ENCODE results near the gene RNF11. TPM values are rescaled to one million over a fixed set of nuclear protein-coding genes. Genes with fewer than 3 reads are reported as not detected.

RNF11 gene
- total RNA-seq (10 to 100 TPM; 23.3 to 64.0 (median 42.9) TPM), polyA plus RNA-seq (10 to 100 TPM; 22.8 to 34.2 TPM), total RNA-seq (66.6 reads per million, percentile 77 among the genes with 10 or more reads in this experiment)

DNA sequence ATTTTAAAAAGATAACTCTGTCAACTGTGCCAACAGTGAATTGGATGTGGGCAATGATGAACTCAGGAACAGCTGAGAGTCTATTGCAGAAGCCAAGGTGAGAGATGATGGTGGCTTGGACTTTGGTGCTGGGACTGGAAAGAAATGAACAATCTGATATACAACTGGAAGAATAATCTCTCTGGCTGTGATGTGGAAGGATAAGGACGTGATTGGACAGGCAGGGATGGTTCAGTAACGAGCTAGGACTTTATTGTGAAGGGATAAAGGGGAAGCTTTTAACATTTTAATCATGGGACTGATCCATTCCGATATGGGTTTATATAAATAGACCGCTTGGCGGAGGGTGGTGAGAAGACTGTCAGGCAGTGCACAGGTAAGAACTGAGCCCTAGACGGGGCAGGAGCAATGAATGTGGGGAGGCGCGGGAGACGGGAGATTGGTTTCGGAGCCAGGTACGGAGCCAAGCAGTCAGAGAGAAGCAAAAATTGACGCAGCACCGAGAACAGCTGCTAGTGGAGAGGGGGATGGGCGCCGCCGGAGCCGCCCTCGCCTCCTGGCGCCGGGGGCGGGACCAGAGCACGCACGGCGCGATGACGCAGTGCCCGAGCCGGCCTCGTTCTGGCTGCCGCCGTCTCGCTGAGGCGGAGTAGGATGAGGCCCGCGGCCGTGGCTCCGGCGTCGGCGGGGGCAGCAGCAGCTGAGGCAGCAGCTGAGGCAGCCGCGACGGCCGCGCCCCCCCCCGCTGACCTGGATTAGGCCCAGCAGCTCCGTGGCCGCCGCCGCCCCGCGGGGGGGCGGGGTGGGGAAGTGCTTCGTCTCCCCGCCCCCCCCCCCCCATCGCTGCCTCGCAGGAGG is at the start of gene RNF11:
RNF11 (plus strand) TSS at position 601 of the 858 bp plus-strand sequence. CDS start 484 bp downstream, outside the sequence.
- ChIA-PET POLR2A (interaction anchor here (0.8 to 1.6 kb wide), 13 partner anchors 9 to 381 kb away, joined by 3 to 8 read pairs (median 4); partner anchors contain the start of gene EPS15), CTCF (interaction anchor here (0.8 to 2.4 kb wide), 4 partner anchors 10 to 47 kb away, joined by 3 to 11 read pairs (median 3); no protein-coding TSS in a partner anchor)
- peak within 1 kb of the TSS; percentile 68 for H3K4me3 ChIP-seq (ENCODE audit: low read length)
- Mint-ChIP-seq H3K27me3 (peaks cover 0 to 4% (median 0%) of the 10 kb centered on the region in 5 donors), H3K27ac (peak within 1 kb of the TSS; percentile 91 to 100 (median 96)), H3K4me1 (peaks cover 15 to 36% (median 30%) of the 10 kb centered on the region in 7 donors), H3K36me3 (peaks cover 0 to 4% (median 0%) of the 10 kb centered on the region in 5 donors), H3K4me3 (peak within 1 kb of the TSS in 9 of 10 donors; percentile 90 to 99 (median 94)), H3K9me3 (peaks cover 0 to 3% (median 0%) of the 10 kb centered on the region in 11 donors)
- intact Hi-C loops (cut with micrococcal nuclease), result loop anchor here (1.0 to 5.0 kb wide), 18 partner anchors 36 to 1317 kb away; partner anchors contain the start of genes EPS15 (in 2 of the 2), FAF1 (in 2 of the 2), NRDC (in 2 of the 2) and OSBPL9 (in 2 of the 2)
- H3K27me3 ChIP-seq (ENCODE audit: control insufficient read depth in 2 of 2, insufficient read depth in 2 of 2, low read length in 2 of 2), result no peaks in the 10 kb centered on the region
- peaks cover 0 to 6% (median 0%) of the 10 kb centered on the region in 3 experiments for H3K36me3 ChIP-seq (ENCODE audit: control insufficient read depth in 2 of 3, insufficient read depth in 3 of 3, low read length in 3 of 3)
- H3K27ac ChIP-seq (ENCODE audit: low read depth, low read length), result peak within 1 kb of the TSS; percentile 90
- H3K4me1 ChIP-seq (ENCODE audit: control insufficient read depth in 2 of 2, insufficient read depth in 2 of 2, low read length in 2 of 2), result peaks cover 18 to 34% of the 10 kb centered on the region in 2 donors
- ATAC-seq (peak; percentile 98), DNase-seq (peak; percentile 89 to 97 (median 93))
- H3K9me3 ChIP-seq (ENCODE audit: control insufficient read depth in 2 of 3, low read length in 3 of 3), result no peaks in the 10 kb centered on the region

DNA sequence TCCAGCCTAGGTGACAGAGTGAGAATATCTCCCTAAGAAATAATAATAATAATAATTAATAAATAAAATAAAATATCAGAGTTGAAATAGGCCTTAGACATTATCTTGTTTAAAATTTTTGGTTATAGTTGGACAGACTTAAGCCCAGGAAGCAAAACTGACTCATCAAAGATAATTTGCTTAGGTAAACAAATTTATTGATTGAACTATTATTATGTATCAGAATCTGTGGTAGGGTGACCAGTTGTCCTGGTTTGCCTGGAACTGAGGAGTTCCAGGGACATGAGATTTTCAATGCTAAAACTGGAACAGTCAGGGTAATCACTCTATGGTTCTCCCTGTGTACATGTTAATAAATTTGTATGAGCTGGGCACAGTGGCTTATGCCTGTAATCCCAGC is 47.8 kb upstream of the RNF11 start:
- Histone ChIP-seq H3K9me3 (ENCODE audit: control insufficient read depth in 2 of 3, low read length in 3 of 3) (no peaks in the 10 kb centered on the region), H3K27ac (ENCODE audit: low read depth, low read length) (no peak overlapping the region), H3K4me1 (ENCODE audit: control insufficient read depth in 2 of 2, insufficient read depth in 2 of 2, low read length in 2 of 2) (no peaks in the 10 kb centered on the region), H3K27me3 (ENCODE audit: control insufficient read depth in 2 of 2, insufficient read depth in 2 of 2, low read length in 2 of 2) (no peaks in the 10 kb centered on the region), H3K36me3 (ENCODE audit: control insufficient read depth in 2 of 3, insufficient read depth in 3 of 3, low read length in 3 of 3) (no peaks in the 10 kb centered on the region), H3K4me3 (ENCODE audit: low read length) (no peak overlapping the region)
- intact Hi-C loops (cut with micrococcal nuclease), result loop anchor here (2.0 to 5.0 kb wide), 4 partner anchors 49 to 819 kb away; partner anchors contain the start of gene RNF11 (in 1 of the 2)
- no peak for ATAC-seq
- Mint-ChIP-seq H3K27me3 (peaks cover 0 to 11% (median 0%) of the 10 kb centered on the region in 5 donors), H3K36me3 (no peaks in the 10 kb centered on the region), H3K4me1 (no peaks in the 10 kb centered on the region), H3K4me3 (no peak overlapping the region), H3K27ac (no peak overlapping the region), H3K9me3 (no peaks in the 10 kb centered on the region)
- no peak for DNase-seq
- ChIA-PET CTCF (interaction anchor here (0.6 to 6.5 kb wide), 8 partner anchors 10 to 413 kb away, joined by 3 to 86 read pairs (median 5); partner anchors contain the start of gene FAF1), POLR2A (interaction anchor here (0.5 to 1.6 kb wide), 2 partner anchors 259 to 505 kb away, joined by 3 to 4 read pairs; no protein-coding TSS in a partner anchor)

- Mint-ChIP-seq H3K27ac (no peak overlapping the region), H3K36me3 (no peaks in the 10 kb centered on the region), H3K4me1 (no peaks in the 10 kb centered on the region), H3K9me3 (no peaks in the 10 kb centered on the region), H3K4me3 (no peak overlapping the region), H3K27me3 (peaks cover 0 to 11% (median 0%) of the 10 kb centered on the region in 5 donors)
- H3K9me3 ChIP-seq (ENCODE audit: control insufficient read depth in 2 of 3, low read length in 3 of 3), result no peaks in the 10 kb centered on the region
- no peak overlapping the region for H3K27ac ChIP-seq (ENCODE audit: low read depth, low read length)
- ATAC-seq, result peak; percentile 72
- CTCF ChIA-PET, result interaction anchor here (0.7 to 6.5 kb wide), 18 partner anchors 9 to 444 kb away, joined by 3 to 86 read pairs (median 4); no protein-coding TSS in a partner anchor
- intact Hi-C loops (cut with micrococcal nuclease), result loop anchor here (1.0 to 5.0 kb wide), 8 partner anchors 47 to 821 kb away; partner anchors contain the start of gene RNF11 (in 1 of the 2)
- POLR2A ChIA-PET, result interaction anchor here (1.6 to 1.7 kb wide), 2 partner anchors 46 to 260 kb away, joined by 4 read pairs; no protein-coding TSS in a partner anchor
- no peak overlapping the region for H3K4me3 ChIP-seq (ENCODE audit: low read length)
- no peaks in the 10 kb centered on the region for H3K4me1 ChIP-seq (ENCODE audit: control insufficient read depth in 2 of 2, insufficient read depth in 2 of 2, low read length in 2 of 2)
- peak in 7 of 9 donors; percentile 15 to 61 (median 50) for DNase-seq
- no peaks in the 10 kb centered on the region for H3K36me3 ChIP-seq (ENCODE audit: control insufficient read depth in 2 of 3, insufficient read depth in 3 of 3, low read length in 3 of 3)
- H3K27me3 ChIP-seq (ENCODE audit: control insufficient read depth in 2 of 2, insufficient read depth in 2 of 2, low read length in 2 of 2), result no peaks in the 10 kb centered on the region
Measured at GRCh38 chr1:51189421-51190073, 46.5 kb upstream of the RNF11 start.

DNA sequence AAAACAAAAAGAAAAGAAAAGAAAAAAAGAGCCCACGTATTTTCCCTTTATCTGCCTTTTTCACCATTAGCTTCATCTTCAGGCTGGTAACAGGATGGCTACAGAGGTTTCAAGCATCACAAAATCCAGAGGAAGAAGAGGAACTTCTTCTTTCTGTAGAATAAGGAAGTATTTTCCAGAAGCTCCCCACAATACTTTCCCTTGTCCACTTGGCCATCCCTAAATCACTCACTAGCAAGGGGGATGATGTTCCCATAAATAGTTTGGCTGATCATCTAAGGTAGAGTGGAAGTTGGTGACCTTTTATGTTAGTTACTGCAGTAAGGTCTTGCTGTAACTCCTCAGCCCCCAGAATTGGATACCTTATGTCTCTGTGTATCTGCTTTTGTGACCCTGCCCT is 45.1 kb upstream of the RNF11 start:
- no peak for DNase-seq
- H3K27ac ChIP-seq (ENCODE audit: low read depth, low read length), result no peak overlapping the region
- intact Hi-C loops (cut with micrococcal nuclease), result no loop called here
- no peak for ATAC-seq
- H3K4me1 ChIP-seq (ENCODE audit: control insufficient read depth in 2 of 2, insufficient read depth in 2 of 2, low read length in 2 of 2), result no peaks in the 10 kb centered on the region
- H3K9me3 ChIP-seq (ENCODE audit: control insufficient read depth in 2 of 3, low read length in 3 of 3), result no peaks in the 10 kb centered on the region
- Mint-ChIP-seq H3K27ac (no peak overlapping the region), H3K27me3 (peaks cover 0 to 11% (median under 1%) of the 10 kb centered on the region in 5 donors), H3K4me1 (no peaks in the 10 kb centered on the region), H3K9me3 (no peaks in the 10 kb centered on the region), H3K4me3 (no peak overlapping the region), H3K36me3 (no peaks in the 10 kb centered on the region)
- CTCF ChIA-PET, result interaction anchor here (0.7 to 6.5 kb wide), 10 partner anchors 12 to 416 kb away, joined by 3 to 86 read pairs (median 6); partner anchors contain the start of gene RNF11
- no peak overlapping the region for H3K4me3 ChIP-seq (ENCODE audit: low read length)
- H3K27me3 ChIP-seq (ENCODE audit: control insufficient read depth in 2 of 2, insufficient read depth in 2 of 2, low read length in 2 of 2), result no peaks in the 10 kb centered on the region
- POLR2A ChIA-PET, result interaction anchor here (0.9 kb wide), 1 partner anchor 320 kb away, joined by 3 read pairs; no protein-coding TSS in a partner anchor
- H3K36me3 ChIP-seq (ENCODE audit: control insufficient read depth in 2 of 3, insufficient read depth in 3 of 3, low read length in 3 of 3), result no peaks in the 10 kb centered on the region

DNA sequence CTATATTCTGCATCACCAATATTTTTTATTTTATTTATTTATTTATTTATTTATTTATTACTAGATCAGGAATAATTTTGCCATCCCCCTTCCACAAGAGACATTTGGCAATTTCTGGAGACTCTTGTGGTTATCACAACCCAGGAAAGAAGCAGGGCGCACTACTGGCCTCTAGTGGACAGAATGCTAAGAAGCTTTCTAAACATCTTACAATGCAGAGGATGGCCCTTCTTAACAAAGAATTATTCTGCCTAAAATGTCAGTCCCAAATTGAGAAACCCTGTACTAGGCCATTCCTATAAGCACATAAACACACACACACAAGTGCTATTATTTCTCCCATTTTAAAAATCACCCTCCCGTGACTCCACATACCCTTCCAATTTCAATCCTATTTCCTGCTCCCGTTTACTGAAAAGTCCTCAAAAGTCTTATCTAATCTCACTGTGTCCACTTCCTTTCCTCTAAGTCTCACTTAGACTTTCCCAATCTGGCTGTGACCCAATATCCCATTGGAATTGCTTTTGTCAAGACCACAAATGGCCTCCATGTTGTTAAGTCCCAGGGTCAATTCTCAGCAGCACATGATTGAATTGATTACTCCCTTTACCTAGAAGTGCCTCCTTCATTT is 43.7 kb upstream of the RNF11 start:
- H3K4me3 Mint-ChIP-seq, result no peak overlapping the region
- H3K36me3 ChIP-seq (ENCODE audit: control insufficient read depth in 2 of 3, insufficient read depth in 3 of 3, low read length in 3 of 3), result no peaks in the 10 kb centered on the region
- H3K27ac Mint-ChIP-seq, result no peak overlapping the region
- H3K36me3 Mint-ChIP-seq, result no peaks in the 10 kb centered on the region
- peaks cover 0 to 17% (median 3%) of the 10 kb centered on the region in 5 donors for H3K27me3 Mint-ChIP-seq
- no peak overlapping the region for H3K4me3 ChIP-seq (ENCODE audit: low read length)
- peak; percentile 76 for ATAC-seq
- H3K9me3 ChIP-seq (ENCODE audit: control insufficient read depth in 2 of 3, low read length in 3 of 3), result no peaks in the 10 kb centered on the region
- no peak overlapping the region for H3K27ac ChIP-seq (ENCODE audit: low read depth, low read length)
- peak in 8 of 9 donors; percentile 9 to 48 (median 32) for DNase-seq
- intact Hi-C loops (cut with micrococcal nuclease), result loop anchor here (1.0 to 2.0 kb wide), 4 partner anchors 43 to 342 kb away; partner anchors contain the start of gene RNF11 (in 1 of the 2)
- POLR2A ChIA-PET, result interaction anchor here (1.0 kb wide), 1 partner anchor 43 kb away, joined by 3 read pairs; no protein-coding TSS in a partner anchor
- CTCF ChIA-PET, result interaction anchor here (0.9 to 6.5 kb wide), 9 partner anchors 14 to 417 kb away, joined by 3 to 86 read pairs (median 5); partner anchors contain the start of gene RNF11
- no peaks in the 10 kb centered on the region for H3K27me3 ChIP-seq (ENCODE audit: control insufficient read depth in 2 of 2, insufficient read depth in 2 of 2, low read length in 2 of 2)
- H3K4me1 Mint-ChIP-seq, result no peaks in the 10 kb centered on the region
- no peaks in the 10 kb centered on the region for H3K4me1 ChIP-seq (ENCODE audit: control insufficient read depth in 2 of 2, insufficient read depth in 2 of 2, low read length in 2 of 2)
- H3K9me3 Mint-ChIP-seq, result no peaks in the 10 kb centered on the region
